Measurements from ENCODE around the gene CHRDL2. TPM values are rescaled to one million over a fixed set of nuclear protein-coding genes. Genes with fewer than 3 reads are reported as not detected.

CHRDL2 gene
- total RNA-seq, 1 donor from 2014 or later, result 4.9 TPM

DNA sequence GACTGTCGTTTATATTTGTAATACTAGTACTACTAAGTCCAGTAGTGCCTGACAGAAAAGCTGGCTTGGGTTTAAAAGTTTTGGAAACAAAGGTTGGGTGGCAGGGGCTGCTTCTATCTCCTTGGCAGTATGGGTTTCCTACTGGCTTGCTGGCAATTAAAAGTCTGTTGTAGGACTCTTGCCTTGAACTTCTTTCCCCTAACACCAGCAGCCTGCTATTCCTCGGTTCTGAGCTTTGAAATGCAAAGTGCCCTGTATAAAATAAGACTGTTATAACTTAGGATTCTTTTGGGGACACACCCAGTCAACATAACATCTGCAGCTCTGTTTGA, 18.7 kb upstream of the CHRDL2 start:
- no peak for DNase-seq (ENCODE audit: low spot score)
- intact Hi-C loops (cut with DNase I), result no loop called here

GRCh38 chr11:74749127-74749964, 18.1 kb upstream of the CHRDL2 start:
- intact Hi-C loops (cut with DNase I), result no loop called here
- peak; percentile 84 for DNase-seq (ENCODE audit: low spot score)

DNA sequence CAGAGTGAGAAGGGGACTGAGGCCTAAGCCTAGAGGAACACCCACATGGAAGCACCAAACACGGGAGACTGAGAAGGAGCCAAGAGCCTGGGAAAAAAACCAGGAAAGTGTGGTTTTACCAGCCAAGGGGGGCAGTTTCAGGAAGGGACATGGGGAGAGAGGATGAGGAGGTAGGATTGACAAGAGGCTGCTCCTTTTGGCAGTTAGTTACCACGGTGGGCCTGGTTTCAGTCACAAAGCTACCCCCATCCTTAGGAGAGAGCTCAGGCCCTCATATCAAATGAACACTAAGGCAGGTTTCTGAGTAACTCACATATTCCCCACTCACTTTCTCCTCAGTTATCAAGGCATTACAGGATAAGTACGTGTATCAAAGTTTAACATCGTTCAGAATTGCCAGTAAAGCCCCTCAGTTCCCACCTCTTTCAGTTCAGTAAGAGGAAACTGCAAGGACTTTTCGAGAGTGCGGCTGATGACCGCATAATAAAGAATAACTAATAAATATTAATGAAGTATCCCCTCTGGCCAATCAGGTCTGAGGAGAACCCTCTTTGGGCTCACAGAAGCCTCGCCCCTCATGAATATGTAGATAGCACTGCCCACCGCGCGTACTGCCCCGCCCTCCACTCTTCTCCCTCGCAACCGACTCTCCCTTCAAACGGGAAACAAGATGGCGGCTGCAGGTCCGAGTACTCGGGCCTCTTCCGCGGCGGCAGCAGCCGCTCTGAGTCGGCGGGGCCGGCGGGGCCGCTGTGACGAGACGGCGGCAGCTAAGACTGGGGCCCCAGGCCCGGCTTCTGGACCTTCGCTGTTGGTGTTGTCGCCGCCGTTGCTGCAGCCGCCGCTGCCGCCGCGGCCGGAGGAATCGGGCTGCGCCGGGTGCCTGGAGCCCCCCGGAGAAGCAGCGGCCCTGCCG, 17.2 kb upstream of the CHRDL2 start, which contains the start of gene RNF169:
Gene RNF169 (plus strand): TSS at position 639 of the 916 bp plus-strand sequence. CDS start 32 bp downstream, at position 671.
- peak; percentile 97 for DNase-seq (ENCODE audit: low spot score)
- intact Hi-C loops (cut with DNase I), result no loop called here

- DNase-seq (ENCODE audit: low spot score), result no peak
- intact Hi-C loops (cut with DNase I), result no loop called here
These were observed 15.6 kb upstream of the CHRDL2 start for GRCh38 chr11:74746868-74747267.

- intact Hi-C loops (cut with DNase I), result no loop called here
- DNase-seq (ENCODE audit: low spot score), result no peak
These were observed 13.1 kb upstream of the CHRDL2 start for GRCh38 chr11:74744277-74744676.

DNA sequence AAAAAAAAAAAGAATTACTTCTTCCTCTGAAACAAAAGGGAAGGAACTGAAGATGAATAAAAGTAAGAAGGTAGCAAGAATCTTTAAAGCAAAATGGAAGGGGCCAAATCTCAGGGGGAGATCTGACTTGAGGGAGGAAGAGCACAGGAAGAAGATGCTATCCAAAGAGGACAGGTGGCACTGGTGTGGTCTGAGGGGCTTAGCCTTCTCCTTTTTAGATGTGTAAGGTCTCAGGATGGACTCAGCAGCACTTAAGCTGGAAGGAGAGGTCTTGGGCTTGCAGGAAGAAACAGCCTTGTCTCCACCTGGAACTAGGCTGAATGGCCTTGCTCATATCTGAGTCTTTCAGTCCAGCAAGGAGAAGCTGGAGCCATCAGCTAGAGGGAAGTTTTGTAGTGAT, 12.4 kb upstream of the CHRDL2 start:
- no peak for DNase-seq (ENCODE audit: low spot score)
- intact Hi-C loops (cut with DNase I), result no loop called here

DNA sequence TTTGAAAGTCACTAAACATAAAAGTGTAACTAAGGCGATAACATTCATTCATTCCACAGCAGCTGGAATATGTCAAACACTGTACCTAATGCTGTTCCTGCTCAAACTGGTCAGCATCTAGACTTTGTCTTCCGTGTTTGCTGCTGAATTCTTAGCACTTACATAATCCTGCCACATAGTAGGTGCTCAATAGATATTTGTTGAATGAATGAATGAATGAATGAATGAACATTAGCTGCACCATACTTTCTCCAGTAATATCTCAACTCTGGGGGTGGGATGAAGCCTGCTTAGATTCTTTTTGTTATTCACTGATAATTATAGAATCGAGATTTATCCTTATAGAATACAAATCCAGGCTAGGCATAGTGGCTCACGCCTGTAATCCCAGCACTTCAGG, 10.8 kb upstream of the CHRDL2 start:
- no peak for DNase-seq (ENCODE audit: low spot score)
- intact Hi-C loops (cut with DNase I), result no loop called here

- DNase-seq (ENCODE audit: low spot score), result no peak
- intact Hi-C loops (cut with DNase I), result no loop called here
These were observed 8.5 kb upstream of the CHRDL2 start for GRCh38 chr11:74739546-74740270.

DNA sequence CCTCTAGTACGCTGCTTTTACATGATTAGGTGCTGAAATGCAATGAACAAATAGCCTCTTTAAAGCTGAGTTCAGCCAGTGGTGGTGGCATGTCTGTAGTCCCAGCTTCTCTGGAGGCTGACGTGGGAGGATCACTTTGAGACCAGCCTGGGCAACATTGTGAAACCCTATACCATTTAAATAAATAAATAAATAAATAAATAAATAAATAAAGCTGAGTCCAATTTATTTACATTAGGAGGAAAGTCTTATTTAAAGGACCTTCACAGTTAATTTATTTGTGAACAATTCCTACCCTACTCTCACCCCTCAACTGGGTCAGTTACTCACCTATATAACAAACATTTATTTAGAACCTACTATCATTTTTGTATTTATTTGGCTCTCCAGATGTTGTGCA, 4.8 kb upstream of the CHRDL2 start:
- no peak for DNase-seq (ENCODE audit: low spot score)
- intact Hi-C loops (cut with DNase I), result no loop called here

DNA sequence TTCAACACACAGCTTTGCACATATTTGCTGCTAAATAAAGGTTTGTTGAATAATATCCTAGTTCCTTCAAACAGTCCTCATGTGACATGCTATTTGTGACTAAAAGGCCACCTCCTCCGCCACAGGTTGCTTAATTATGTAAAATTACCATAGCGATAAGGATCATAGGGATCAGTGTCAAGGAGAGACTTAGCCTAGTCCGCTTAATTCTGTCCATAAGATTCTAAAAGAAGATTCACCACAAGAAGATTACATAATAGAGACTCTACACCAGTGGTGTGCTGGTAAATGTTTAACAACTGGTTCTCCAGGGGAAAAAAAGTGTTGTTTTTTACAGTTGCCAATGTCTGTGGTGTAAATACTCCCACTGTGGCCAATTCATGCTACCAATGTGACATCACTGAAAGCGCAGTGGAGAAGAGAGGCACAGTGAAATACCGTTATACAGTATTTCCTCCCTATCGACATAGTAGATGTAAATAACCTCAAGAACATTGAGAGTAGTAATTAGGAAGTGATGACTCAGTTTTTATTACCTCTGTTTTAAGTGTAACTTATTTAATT, 4.2 kb upstream of the CHRDL2 start:
- intact Hi-C loops (cut with DNase I), result no loop called here

GRCh38 chr11:74734559-74734925, 3.3 kb upstream of the CHRDL2 start:
- no peak for DNase-seq (ENCODE audit: low spot score)
- intact Hi-C loops (cut with DNase I), result no loop called here

More for the DNA sequence above, 4.2 kb upstream of the CHRDL2 start:
- DNase-seq (ENCODE audit: low spot score), result no peak

- intact Hi-C loops (cut with DNase I), result no loop called here
- DNase-seq (ENCODE audit: low spot score), result no peak
These were observed 510 bp downstream of the CHRDL2 start for GRCh38 chr11:74730571-74731260.

GRCh38 chr11:74729397-74729796, 1.8 kb downstream of the CHRDL2 start:
- intact Hi-C loops (cut with DNase I), result loop anchor here (5.0 to 10.0 kb wide), 3 partner anchors 97 to 265 kb away; partner anchors contain the start of gene KCNE3
- DNase-seq (ENCODE audit: low spot score), result no peak

- peak; percentile 84 for DNase-seq (ENCODE audit: low spot score)
- intact Hi-C loops (cut with DNase I), result loop anchor here (5.0 to 10.0 kb wide), 3 partner anchors 94 to 262 kb away; partner anchors contain the start of gene KCNE3
These were observed 4.6 kb downstream of the CHRDL2 start for GRCh38 chr11:74726547-74727182.

- DNase-seq (ENCODE audit: low spot score), result no peak
- intact Hi-C loops (cut with DNase I), result loop anchor here (5.0 to 10.0 kb wide), 3 partner anchors 93 to 261 kb away; partner anchors contain the start of gene KCNE3
These were observed 5.5 kb downstream of the CHRDL2 start for GRCh38 chr11:74725701-74726100.

GRCh38 chr11:74723511-74723910, 7.7 kb downstream of the CHRDL2 start:
- intact Hi-C loops (cut with DNase I), result loop anchor here (10.0 kb wide), 1 partner anchor 259 kb away; the partner anchor contains the start of gene KCNE3
- no peak for DNase-seq (ENCODE audit: low spot score)

DNA sequence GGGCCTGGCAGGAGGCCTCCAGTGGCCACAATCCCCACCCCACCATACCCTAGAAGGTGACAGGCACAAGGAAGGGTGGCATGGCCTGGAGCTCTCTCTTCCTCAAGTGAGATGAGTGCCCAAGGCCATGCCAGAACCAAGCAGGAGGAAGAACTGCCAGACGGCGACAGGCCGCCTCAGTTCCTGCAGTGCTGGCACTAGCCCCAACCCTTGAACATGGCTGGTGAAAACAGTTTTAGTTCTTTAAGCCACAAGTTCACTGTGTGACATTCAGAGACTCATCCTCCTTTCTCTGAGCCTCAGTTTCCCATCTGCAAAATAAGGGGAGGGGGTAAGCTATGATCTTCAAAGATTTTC, 9.8 kb downstream of the CHRDL2 start:
- intact Hi-C loops (cut with DNase I), result loop anchor here (10.0 kb wide), 1 partner anchor 257 kb away; the partner anchor contains the start of gene KCNE3

More for the DNA sequence above, 9.8 kb downstream of the CHRDL2 start:
- DNase-seq (ENCODE audit: low spot score), result no peak

Measured in cardiac septum (tissue), 1 donor.